Smooth muscle cell (in vitro differentiated cells): ENCODE measurements around the gene RHBDF2. TPM values are rescaled to one million over a fixed set of nuclear protein-coding genes. Genes with fewer than 3 reads are reported as not detected.

Experiments used
- DNase-seq: peaks from one replicate; lab custom pipeline; 2025; ENCODE audit not compliant: unreplicated experiment; lab: John Stamatoyannopoulos, UW
- H2AFZ ChIP-seq: fragments of 200-600 bp; sonication (generic); 2 replicates; pipeline ENCODE4 v1.6.0; 2016; ENCODE audit warnings: antibody characterized with exemption, low read depth, mild to moderate bottlenecking
- H3F3A ChIP-seq: fragments of 200-600 bp; sonication (generic); 2 replicates; pipeline ENCODE4 v1.6.0; 2017; ENCODE audit warnings: antibody characterized with exemption, low read depth
- H3K27ac ChIP-seq: fragments of 200-600 bp; sonication (generic); 2 replicates; pipeline ENCODE4 v1.5.1; 2016; ENCODE audit warnings: low read depth, mild to moderate bottlenecking
- H3K27me3 ChIP-seq: fragments of 200-600 bp; sonication (generic); 2 replicates; pipeline ENCODE4 v1.6.1; 2016; ENCODE audit warnings: low read depth, mild to moderate bottlenecking
- H3K36me3 ChIP-seq: fragments of 200-600 bp; sonication (generic); 2 replicates; pipeline ENCODE4 v1.5.1; 2016; ENCODE audit warnings: low read depth
- H3K4me1 ChIP-seq: fragments of 200-600 bp; sonication (generic); 2 replicates; pipeline ENCODE4 v1.5.1; 2016; ENCODE audit warnings: low read depth
- H3K4me2 ChIP-seq: fragments of 200-600 bp; sonication (generic); 2 replicates; pipeline ENCODE4 v1.6.0; 2016; ENCODE audit warnings: mild to moderate bottlenecking
- H3K4me3 ChIP-seq: fragments of 200-600 bp; sonication (generic); 2 replicates; pipeline ENCODE4 v1.5.1; 2016; ENCODE audit warnings: mild to moderate bottlenecking
- H3K79me2 ChIP-seq: fragments of 200-600 bp; sonication (generic); 2 replicates; pipeline ENCODE4 v1.6.0; 2016; ENCODE audit warnings: low read depth, mild to moderate bottlenecking
- H3K9ac ChIP-seq: fragments of 200-600 bp; sonication (generic); 2 replicates; pipeline ENCODE4 v1.6.0; 2016; ENCODE audit warnings: low read depth
- H3K9me3 ChIP-seq: fragments of 200-600 bp; sonication (generic); replicated peaks from 2 replicates; pipeline ENCODE4 v1.5.1; 2016; ENCODE audit warnings: low read depth
- H4K20me1 ChIP-seq: fragments of 200-600 bp; sonication (generic); 2 replicates; pipeline ENCODE4 v1.6.0; 2016; ENCODE audit warnings: low read depth
- CTCF ChIP-seq: fragments of 200-600 bp; sonication (generic); IDR thresholded peaks from 2 replicates; pipeline ENCODE4 v1.5.1; 2017; ENCODE audit warnings: borderline replicate concordance, mild to moderate bottlenecking, antibody characterized with exemption; ENCODE audit not compliant: insufficient read depth, poor library complexity, severe bottlenecking
- WGBS: methylation state at CpG from one replicate; pipeline ENCODE4 v1.1.7; 2016; ENCODE audit warnings: low lambda C conversion rate; 5-methylcytosine and 5-hydroxymethylcytosine counted together
- polyA plus RNA-seq: library from polyadenylated mRNA; unstranded; fragments of >200 nt; fragmentation: Nextera tagmentation; extraction: Ambion mirVana; gene quantifications from 2 replicates; pipeline ENCODE4 v1.2.1, GENCODE V29; 2016
- total RNA-seq: library from RNA; depleted of rRNA; stranded (reverse); fragments of >200 nt; gene quantifications from 2 replicates; pipeline ENCODE4 v1.2.3, GENCODE V29; 2014

The RHBDF2 gene
- total and polyA plus RNA-seq, 2 experiments from 2014 or later, result 12.2 to 20.5 TPM

GRCh38 chr17:76451506-76451905, 49.7 kb downstream of the RHBDF2 start:
- H3K27ac ChIP-seq, result no peak overlapping the region
- peak overlapping the region; percentile 99 for H3K4me2 ChIP-seq
- no peaks in the 10 kb centered on the region for H3K36me3 ChIP-seq
- H3K9me3 ChIP-seq, result no peaks in the 10 kb centered on the region
- WGBS, result 55% methylated on average over 6 of the region's 6 CpGs
- H3K4me1 ChIP-seq, result peaks cover 11% of the 10 kb centered on the region
- peaks cover 56% of the 10 kb centered on the region for H4K20me1 ChIP-seq
- no peak for DNase-seq
- no peak overlapping the region for H3K9ac ChIP-seq
- H3F3A ChIP-seq, result no peaks in the 10 kb centered on the region
- peak overlapping the region; percentile 99 for H3K4me3 ChIP-seq
- no peaks in the 10 kb centered on the region for H3K27me3 ChIP-seq
- no peak for TF ChIP-seq CTCF
- H2AFZ ChIP-seq, result no peak overlapping the region
- H3K79me2 ChIP-seq, result peaks cover 57% of the 10 kb centered on the region

DNA sequence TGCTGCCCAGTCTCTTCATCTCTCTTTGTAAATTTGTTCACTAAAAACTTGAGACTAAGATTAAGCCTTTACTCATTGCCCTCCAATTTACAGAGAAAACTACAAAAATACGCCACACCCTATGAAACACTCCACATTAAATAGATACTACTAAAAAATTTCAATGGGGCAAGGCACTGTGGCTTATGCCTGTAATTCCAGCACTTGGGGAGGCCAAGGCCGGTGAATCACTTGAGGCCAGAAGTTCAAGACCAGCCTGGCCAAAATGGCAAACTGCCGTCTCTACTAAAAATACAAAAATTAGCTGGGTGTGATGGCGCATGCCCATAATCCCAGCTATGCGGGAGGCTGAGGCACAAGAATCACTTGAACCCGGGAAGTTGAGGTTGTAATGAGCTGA, 52.1 kb downstream of the RHBDF2 start:
- H3K4me2 ChIP-seq, result no peak overlapping the region
- WGBS, result 98% methylated on average over 6 of the region's 6 CpGs
- no peak for DNase-seq
- no peaks in the 10 kb centered on the region for H3F3A ChIP-seq
- H3K36me3 ChIP-seq, result no peaks in the 10 kb centered on the region
- H3K27me3 ChIP-seq, result no peaks in the 10 kb centered on the region
- no peak for TF ChIP-seq CTCF
- peaks cover 80% of the 10 kb centered on the region for H4K20me1 ChIP-seq
- no peak overlapping the region for H3K27ac ChIP-seq
- H3K9ac ChIP-seq, result no peak overlapping the region
- H3K79me2 ChIP-seq, result peaks cover 73% of the 10 kb centered on the region
- no peaks in the 10 kb centered on the region for H3K9me3 ChIP-seq
- H2AFZ ChIP-seq, result no peak overlapping the region
- no peak overlapping the region for H3K4me3 ChIP-seq
- H3K4me1 ChIP-seq, result peaks cover 30% of the 10 kb centered on the region

DNA sequence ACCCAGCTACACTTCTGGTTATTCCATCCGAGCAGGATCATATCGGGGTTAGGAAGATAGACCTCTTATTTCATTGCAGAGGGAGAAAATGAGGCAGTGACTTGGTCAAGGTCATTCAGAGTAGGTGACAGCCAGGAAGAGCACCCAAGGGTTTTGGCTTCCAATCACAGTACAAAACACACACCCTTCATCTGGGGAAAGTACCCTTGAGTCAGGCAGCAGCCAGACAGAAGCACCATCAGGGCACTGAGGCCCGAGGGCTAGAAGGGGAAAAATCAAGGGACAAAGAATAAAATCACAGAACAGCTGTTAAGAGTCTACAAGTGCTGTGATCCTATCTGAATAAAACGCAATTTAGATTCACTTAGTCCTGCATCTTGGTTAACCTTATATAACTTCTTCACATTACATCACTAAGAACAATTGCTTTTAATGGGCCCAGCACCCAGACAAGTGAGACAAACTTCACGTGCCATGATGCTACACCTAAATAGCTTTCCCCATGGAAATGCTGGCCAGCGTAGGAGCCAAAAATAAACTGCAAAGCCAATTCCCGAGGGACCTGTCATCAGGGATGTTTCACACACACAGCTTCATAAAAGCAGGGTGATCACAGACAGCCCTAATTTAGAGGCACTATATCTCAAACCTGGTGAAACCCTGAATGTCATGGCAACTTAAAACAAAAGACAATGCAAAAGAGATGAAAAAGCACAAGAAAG, 53.1 kb downstream of the RHBDF2 start:
- Histone ChIP-seq H3K79me2 (peaks cover 82% of the 10 kb centered on the region), H3K4me1 (peaks cover 30% of the 10 kb centered on the region), H3K36me3 (no peaks in the 10 kb centered on the region), H3F3A (no peaks in the 10 kb centered on the region), H4K20me1 (peaks cover 90% of the 10 kb centered on the region), H3K27ac (no peak overlapping the region), H3K27me3 (no peaks in the 10 kb centered on the region), H3K9me3 (no peaks in the 10 kb centered on the region), H3K4me2 (no peak overlapping the region), H3K4me3 (no peak overlapping the region), H2AFZ (no peak overlapping the region), H3K9ac (no peak overlapping the region)
- TF ChIP-seq CTCF, result no peak
- no peak for DNase-seq
- 83% methylated on average over 7 of the region's 7 CpGs for WGBS
